SH-SY5Y (cell line): ENCODE data around the gene CSF1R.

ENCODE experiments used
- GATA2 ChIP-seq: IDR thresholded peaks from 2 replicates; pipeline ENCODE4 v1.6.1; 2011; ENCODE audit warnings: mild to moderate bottlenecking, low read depth, low read length
- GATA3 ChIP-seq: IDR thresholded peaks from 2 replicates; pipeline ENCODE4 v1.6.1; 2011; ENCODE audit warnings: low read depth, mild to moderate bottlenecking, low read length, moderate library complexity

DNA sequence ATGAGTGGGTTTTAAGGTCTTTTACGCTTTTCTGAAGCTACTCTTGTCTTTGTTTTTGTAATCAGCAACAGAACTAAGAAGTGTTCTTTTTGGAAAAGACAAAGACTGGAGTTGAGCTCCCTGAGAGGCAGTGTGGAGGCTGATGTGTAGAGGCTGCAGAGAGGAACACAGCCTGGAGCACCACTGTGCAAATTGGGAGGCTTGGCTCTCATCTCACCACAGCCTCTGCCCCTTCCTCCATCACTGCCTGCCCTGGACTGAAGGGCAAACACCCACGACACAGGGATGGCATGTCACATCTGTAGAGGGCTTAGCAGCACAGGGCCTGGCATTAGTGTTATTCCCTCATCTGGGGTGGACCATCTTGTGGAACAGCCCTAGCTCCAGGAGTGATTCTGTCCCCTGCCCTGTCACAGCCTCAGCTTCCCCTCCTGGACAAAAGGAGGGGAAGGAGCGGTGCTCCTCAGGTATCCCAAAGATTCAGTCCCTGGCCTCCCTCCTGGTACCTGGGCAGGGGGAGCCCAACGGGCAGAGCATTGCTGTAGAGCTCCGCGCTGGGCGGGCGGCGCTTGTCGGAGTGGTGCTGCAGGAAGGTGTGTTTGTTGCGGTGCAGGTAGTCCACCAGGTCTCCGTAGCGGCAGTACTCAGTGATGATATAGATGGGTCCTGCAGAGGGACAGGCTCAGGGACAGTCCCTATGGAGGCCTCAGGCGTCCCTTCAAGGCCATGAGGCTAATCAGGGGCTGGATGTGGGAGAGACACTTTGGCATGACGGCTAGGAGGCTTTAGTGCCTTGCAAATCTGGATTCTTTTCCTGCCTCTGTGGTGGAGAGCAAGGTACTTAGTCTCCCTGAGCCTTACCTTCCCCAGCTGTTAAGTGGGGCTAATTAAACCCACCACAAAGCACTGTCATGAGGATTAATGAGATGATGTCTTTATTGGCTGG is 36.5 kb upstream of the CSF1R start:
- no peak for TF ChIP-seq GATA3
- no peak for TF ChIP-seq GATA2
